Fibroblast of mammary gland (primary cell): ENCODE data around the gene MEGF9.
"Not testable (repeated sequence)": the region's sequence is repeated elsewhere in the genome, so short reads cannot be mapped to it uniquely, and the experiment has no call there.

ENCODE experiments used
- DNase-seq: peaks from one replicate; pipeline ENCODE4 v3.0.0-alpha.2; 2010; ENCODE audit warnings: low read depth
- H3K4me3 ChIP-seq: 2 replicates; pipeline ENCODE4 v1.5.1; 2011; ENCODE audit warnings: low read depth, mild to moderate bottlenecking, low read length, moderate library complexity; ENCODE audit not compliant: control insufficient read depth
- TF ChIP-seq, protein P1 (sequence below): conservative IDR thresholded peaks from 2 replicates; pipeline ENCODE4 v1.5.1; 2011; ENCODE audit warnings: low read depth, low read length, inconsistent platforms; ENCODE audit not compliant: control insufficient read depth, insufficient read depth

Gene MEGF9

DNA sequence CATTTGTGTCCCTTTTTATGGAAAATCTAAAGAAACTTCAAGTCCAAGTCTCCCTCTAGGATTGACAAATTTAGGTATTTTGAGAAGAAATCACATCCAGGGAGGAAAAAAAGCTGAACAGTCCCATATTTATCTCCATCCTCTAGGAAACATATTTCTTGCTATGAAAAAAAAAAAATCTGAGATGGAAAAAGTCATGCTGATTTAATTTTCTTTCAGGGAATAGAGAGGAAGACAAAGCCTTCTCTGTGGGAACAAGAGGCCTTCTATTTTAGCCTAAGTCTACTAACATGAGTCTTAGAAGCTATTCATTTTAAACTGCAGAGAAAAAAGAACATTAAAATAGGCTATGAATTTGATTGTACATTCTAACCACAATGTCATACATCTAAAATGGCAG is 71.2 kb downstream of the MEGF9 start:
- TF ChIP-seq, protein P1, sequence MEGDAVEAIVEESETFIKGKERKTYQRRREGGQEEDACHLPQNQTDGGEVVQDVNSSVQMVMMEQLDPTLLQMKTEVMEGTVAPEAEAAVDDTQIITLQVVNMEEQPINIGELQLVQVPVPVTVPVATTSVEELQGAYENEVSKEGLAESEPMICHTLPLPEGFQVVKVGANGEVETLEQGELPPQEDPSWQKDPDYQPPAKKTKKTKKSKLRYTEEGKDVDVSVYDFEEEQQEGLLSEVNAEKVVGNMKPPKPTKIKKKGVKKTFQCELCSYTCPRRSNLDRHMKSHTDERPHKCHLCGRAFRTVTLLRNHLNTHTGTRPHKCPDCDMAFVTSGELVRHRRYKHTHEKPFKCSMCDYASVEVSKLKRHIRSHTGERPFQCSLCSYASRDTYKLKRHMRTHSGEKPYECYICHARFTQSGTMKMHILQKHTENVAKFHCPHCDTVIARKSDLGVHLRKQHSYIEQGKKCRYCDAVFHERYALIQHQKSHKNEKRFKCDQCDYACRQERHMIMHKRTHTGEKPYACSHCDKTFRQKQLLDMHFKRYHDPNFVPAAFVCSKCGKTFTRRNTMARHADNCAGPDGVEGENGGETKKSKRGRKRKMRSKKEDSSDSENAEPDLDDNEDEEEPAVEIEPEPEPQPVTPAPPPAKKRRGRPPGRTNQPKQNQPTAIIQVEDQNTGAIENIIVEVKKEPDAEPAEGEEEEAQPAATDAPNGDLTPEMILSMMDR: no peak
- no peak for DNase-seq
- no peak overlapping the region for H3K4me3 ChIP-seq

DNA sequence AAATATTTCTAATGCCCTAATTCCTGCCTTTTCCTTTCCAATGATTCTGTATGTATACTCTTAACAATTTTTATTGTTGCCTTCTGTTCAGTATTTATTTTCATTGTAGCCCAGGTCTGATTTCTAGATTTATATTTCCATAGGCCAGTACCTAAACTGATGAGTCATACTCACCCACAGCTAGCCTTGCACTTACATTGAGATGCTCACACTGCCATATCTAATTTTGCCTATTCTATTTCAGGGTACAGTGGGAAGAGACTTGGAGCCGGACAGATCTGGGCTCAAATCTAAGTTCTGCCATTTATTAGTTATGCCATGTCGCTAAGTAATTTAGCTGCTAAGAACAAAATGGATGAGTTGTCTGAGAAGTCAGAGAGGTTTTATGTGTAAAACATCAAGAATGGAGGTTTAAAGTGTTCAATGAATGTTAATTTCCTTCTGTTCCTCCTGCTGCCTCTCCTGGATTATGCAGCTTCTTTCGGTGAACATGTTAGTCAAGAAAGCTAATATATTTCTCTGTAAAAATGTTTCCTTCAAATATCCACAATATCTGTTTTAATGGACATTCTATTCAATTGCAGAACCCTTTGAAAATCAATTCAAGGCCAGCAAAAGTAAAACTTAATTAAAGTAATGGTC is 72.0 kb downstream of the MEGF9 start:
- no peak overlapping the region for H3K4me3 ChIP-seq
- no peak for DNase-seq
- TF ChIP-seq, protein P1: no peak

DNA sequence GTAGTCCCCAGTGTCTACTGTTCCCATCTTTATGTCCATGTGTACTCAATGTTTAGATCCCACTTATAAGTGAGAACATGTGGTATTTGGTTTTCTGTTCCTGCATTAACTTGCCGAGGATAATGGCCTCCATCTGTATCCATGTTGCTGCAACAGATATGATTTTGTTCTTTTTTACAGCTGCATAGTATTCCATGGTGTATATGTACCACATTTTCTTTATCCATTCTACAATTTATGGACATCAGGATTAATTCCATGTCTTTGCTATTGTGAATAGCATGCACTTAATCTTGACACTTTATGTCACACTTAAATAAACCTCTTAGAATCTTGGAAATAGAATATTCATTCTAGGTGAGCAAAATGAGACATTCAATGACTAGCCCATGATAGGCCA is 73.4 kb downstream of the MEGF9 start:
- not testable (repeated sequence) for DNase-seq

DNA sequence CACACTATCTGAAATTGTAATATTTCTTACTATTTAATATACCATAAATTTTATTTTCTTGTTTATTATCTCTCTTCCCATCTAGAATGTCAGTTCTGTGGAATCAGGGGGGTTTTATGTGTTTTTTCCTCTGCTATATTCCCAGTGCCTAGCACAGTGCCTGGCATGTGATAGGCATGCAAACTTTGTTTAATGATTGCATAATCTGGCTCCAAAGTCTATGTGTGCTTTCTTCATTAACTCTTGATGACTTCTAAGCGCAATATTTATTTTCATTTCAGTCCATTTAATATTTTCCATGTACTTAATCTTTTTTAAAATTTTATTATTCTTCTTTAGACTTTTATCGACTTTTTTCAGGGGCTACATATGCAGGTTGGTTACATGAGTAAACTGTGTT is 73.9 kb downstream of the MEGF9 start:
- no peak overlapping the region for H3K4me3 ChIP-seq
- no peak for DNase-seq
- TF ChIP-seq, protein P1: no peak

More for the DNA sequence above, 73.4 kb downstream of the MEGF9 start:
- not testable (repeated sequence) for H3K4me3 ChIP-seq

DNA sequence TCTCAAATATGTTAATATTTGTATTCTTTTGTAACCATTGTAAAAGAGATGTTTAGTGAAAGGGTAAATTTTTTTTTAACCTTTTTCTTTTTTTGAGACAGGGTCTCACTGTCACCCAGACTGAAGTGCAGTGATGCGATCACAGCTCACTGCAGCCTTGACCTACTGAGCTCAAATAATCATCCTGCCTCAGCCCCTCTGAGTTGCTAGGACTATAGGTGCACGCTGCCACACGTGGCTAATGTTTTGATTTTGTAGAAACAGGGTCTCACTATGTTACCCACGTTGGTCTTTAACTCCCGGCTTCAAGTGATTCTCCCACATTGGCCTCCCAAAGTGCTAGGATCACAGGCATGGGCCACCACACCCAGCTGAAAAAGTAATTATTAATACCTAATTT is 76.4 kb downstream of the MEGF9 start:
- H3K4me3 ChIP-seq: no peak overlapping the region
- DNase-seq: no peak
- TF ChIP-seq, protein P1: no peak

DNA sequence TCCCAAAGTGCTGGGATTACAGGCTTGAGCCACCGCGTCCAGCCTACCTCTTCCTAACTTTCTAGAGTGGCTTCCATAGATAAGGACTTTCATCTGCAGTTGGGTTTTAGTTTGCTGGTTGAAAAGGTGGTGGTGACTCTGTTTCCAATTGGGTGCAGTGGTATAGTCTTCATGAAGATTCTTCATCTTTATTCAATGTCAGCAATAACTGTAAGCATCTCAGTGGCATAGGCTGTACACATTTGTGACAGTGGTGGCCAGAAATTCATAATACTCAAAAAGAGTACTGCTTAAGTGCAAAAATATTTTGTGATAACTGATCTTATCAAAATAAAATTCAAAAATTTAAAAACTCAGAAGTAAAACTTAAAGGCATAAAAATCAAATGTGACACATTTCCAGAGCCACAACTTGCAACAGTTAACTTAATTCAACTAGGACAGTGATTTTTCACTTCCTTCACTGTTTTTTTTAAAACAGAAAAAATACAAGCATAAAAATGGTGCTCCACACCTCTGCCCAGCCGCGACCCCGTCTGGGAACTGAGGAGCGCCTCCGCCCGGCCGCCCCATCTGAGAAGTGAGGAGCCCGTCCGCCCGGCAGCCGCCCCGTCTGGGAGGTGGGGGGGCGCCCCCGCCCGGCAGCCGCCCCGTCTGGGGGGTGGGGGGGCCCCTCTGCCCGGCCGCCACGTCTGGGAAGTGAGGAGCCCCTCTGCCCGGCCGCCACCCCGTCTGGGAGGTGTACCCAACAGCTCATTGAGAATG is 77.9 kb downstream of the MEGF9 start:
- no peak for DNase-seq
- H3K4me3 ChIP-seq: no peak overlapping the region
- TF ChIP-seq, protein P1: no peak

DNA sequence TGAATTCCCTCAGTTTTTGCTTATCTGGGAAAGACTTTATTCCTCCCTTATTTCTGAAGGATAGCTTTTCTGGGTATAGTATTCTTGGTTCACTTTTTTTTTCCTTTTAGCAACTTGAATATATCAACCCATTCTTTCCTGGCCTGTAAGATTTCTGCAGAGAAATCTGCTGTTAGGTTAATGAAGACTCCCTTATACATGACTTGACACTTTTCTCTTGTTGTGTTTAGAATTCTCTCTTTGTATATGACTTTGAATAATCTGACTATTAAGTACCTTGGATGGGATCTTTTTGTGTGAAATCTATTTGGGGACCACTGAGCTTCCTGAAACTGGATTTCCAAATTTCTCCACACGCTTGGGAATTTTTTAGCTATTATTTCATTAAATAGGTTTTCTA is 79.3 kb downstream of the MEGF9 start:
- H3K4me3 ChIP-seq: no peak overlapping the region
- no peak for DNase-seq
- TF ChIP-seq, protein P1: no peak
